Fibroblast of the aortic adventitia (primary cell): ENCODE data around the gene RRN3. TPM values are rescaled to one million over a fixed set of nuclear protein-coding genes. Genes with fewer than 3 reads are reported as not detected.
A peak's percentile ranks its signal among the peaks of the same experiment; 100 is the strongest.
"Not testable (repeated sequence)": the region's sequence is repeated elsewhere in the genome, so short reads cannot be mapped to it uniquely, and the experiment has no call there.

Experiments used
- DNase-seq: peaks from one replicate; pipeline ENCODE4 v3.0.0-alpha.2; 2010; ENCODE audit warnings: low read depth
- H3K4me3 ChIP-seq: 2 replicates; pipeline ENCODE4 v1.5.1; 2011; ENCODE audit warnings: low read depth, mild to moderate bottlenecking, control low read depth, low read length, moderate library complexity
- CTCF ChIP-seq: IDR thresholded peaks from 2 replicates; pipeline ENCODE4 v1.5.1; 2011; ENCODE audit warnings: mild to moderate bottlenecking, low read length, control low read depth, inconsistent platforms; ENCODE audit not compliant: insufficient read depth
- total RNA-seq: library from RNA; depleted of rRNA; stranded (reverse); fragments of >200 nt; gene quantifications from 2 replicates; pipeline ENCODE4 v1.2.3, GENCODE V29; 2012; ENCODE audit warnings: low replicate concordance

Gene RRN3
- total RNA-seq, 1 donor: 26.1 TPM

- not testable (repeated sequence) for DNase-seq, H3K4me3 ChIP-seq
These were observed 36.3 kb upstream of the RRN3 start for GRCh38 chr16:15130256-15130932.

- DNase-seq, H3K4me3 ChIP-seq: not testable (repeated sequence)
These were observed 33.8 kb upstream of the RRN3 start for GRCh38 chr16:15127641-15128425.

GRCh38 chr16:15100372-15100987 lies 6.4 kb upstream of the RRN3 start:
- H3K4me3 ChIP-seq, DNase-seq: not testable (repeated sequence)

GRCh38 chr16:15099366-15099909 lies 5.4 kb upstream of the RRN3 start:
- not testable (repeated sequence) for H3K4me3 ChIP-seq, DNase-seq

GRCh38 chr16:15096583-15096972 lies 2.5 kb upstream of the RRN3 start:
- not testable (repeated sequence) for H3K4me3 ChIP-seq, DNase-seq

- DNase-seq: not testable (repeated sequence)
- peak overlapping the region; percentile 93 for H3K4me3 ChIP-seq
These were observed 509 bp downstream of the RRN3 start for GRCh38 chr16:15093571-15093954.

- not testable (repeated sequence) for DNase-seq, H3K4me3 ChIP-seq
These were observed 3.3 kb downstream of the RRN3 start for GRCh38 chr16:15090663-15091269.

GRCh38 chr16:15082788-15083187 lies 11.3 kb downstream of the RRN3 start:
- H3K4me3 ChIP-seq, DNase-seq: not testable (repeated sequence)

- not testable (repeated sequence) for DNase-seq, H3K4me3 ChIP-seq
These were observed 13.2 kb downstream of the RRN3 start for GRCh38 chr16:15080883-15081282.

GRCh38 chr16:15076161-15076560 lies 17.9 kb downstream of the RRN3 start:
- not testable (repeated sequence) for DNase-seq, H3K4me3 ChIP-seq

GRCh38 chr16:15073101-15073500 lies 21.0 kb downstream of the RRN3 start:
- no peak for DNase-seq
- H3K4me3 ChIP-seq: no peak overlapping the region
- TF ChIP-seq CTCF: no peak
